ENCODE measurements around the gene AUNIP.

AUNIP gene

DNA sequence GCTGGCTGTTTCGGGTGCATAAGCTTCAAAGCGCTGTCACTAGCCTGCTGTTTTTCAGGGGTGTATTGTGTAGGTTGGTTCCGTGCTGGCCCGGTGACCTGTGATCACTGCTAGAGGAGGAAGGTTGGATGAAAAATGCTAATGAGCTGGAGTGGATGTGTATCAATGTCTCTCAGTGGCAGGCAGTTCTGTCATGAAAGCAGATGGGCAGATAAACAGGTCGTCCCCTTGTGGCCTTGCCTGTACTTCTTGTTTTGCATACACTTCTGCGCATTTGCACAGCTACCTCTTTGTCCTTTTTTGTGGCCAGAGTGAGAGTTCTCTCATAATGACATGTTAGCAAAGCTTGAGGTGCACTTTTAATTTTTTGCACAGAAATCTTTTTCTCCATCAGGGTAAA is 56.3 kb downstream of the AUNIP start:
- Histone ChIP-seq H3K27ac (ENCODE audit: low read depth, low read length) (no peak overlapping the region), H3K9ac (ENCODE audit: low read length) (peak overlapping the region; percentile 28), H3K4me1 (ENCODE audit: control insufficient read depth in 1 of 2, insufficient read depth in 2 of 2, low read length in 2 of 2) (peaks cover 11 to 13% of the 10 kb centered on the region in 2 experiments), H3K4me2 (ENCODE audit: low read length) (no peak overlapping the region), H2AFZ (ENCODE audit: insufficient read depth, low read length, poor library complexity) (no peak overlapping the region), H3K18ac (ENCODE audit: low read length) (no peak overlapping the region), H3K36me3 (ENCODE audit: control insufficient read depth in 1 of 2, insufficient read depth in 2 of 2, low read length in 2 of 2) (peaks cover 12 to 20% of the 10 kb centered on the region in 2 experiments), H3K4ac (ENCODE audit: low read depth, low read length) (no peak overlapping the region), H3K4me3 (ENCODE audit: low read depth, low read length) (no peak overlapping the region), H2BK12ac (ENCODE audit: low read length) (no peak overlapping the region), H2AK5ac (ENCODE audit: low read length) (no peak overlapping the region), H3K14ac (ENCODE audit: low read length) (no peak overlapping the region), H2BK120ac (ENCODE audit: insufficient read depth, low read length, poor library complexity) (no peak overlapping the region), H4K8ac (ENCODE audit: low read depth, low read length) (no peak overlapping the region), H2BK5ac (ENCODE audit: low read depth, low read length, poor library complexity) (no peak overlapping the region), H3K79me1 (ENCODE audit: low read length) (peaks cover 3% of the 10 kb centered on the region), H4K12ac (ENCODE audit: low read depth, low read length) (no peak overlapping the region), H3K27me3 (ENCODE audit: insufficient read depth, low read length) (no peaks in the 10 kb centered on the region), H3K9me3 (ENCODE audit: insufficient read depth, low read depth, low read length) (no peaks in the 10 kb centered on the region), H3K79me2 (ENCODE audit: control insufficient read depth, insufficient read depth, low read length, poor library complexity) (peaks cover 4% of the 10 kb centered on the region), H4K91ac (ENCODE audit: low read depth, low read length) (no peak overlapping the region), H3K23ac (ENCODE audit: low read length) (peak overlapping the region; percentile 47)
- no peak for DNase-seq
- no CpG with 5 or more reads among the region's 6 CpGs for WGBS (ENCODE audit: extremely low coverage, insufficient coverage, insufficient read length)

DNA sequence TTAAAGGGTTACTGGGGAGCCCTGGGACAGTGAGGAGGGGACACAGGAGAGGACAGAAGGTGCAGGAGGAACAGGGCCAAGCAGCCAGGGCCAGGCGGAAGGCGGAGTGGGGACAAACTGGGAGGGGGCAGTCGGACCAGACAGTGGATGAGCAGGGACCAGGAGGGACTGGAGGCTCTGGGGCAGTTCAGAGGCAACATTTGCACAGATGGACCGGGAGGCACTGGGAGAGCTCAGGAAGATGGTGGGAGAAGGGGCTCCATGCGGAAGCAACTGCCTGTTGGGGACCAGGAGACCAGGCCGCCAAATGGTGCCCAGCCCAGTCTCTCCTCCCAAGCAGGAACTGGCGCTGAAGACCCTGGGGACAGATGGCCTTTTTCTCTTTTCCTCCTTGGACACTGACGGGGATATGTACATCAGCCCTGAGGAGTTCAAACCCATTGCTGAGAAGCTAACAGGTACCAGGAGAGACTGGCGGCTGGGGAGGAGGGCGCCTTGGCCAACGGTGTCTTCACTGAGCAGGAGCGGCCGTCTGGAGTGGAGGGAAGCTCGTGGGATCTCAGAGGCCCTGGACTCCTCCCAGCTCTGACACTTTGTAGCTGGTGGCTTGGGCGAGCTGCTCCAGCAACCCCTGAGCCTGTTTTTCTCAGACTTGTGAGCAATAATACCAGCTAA is 58.4 kb downstream of the AUNIP start:
- no peak overlapping the region for H3K9ac ChIP-seq (ENCODE audit: low read length)
- peaks cover 11 to 13% of the 10 kb centered on the region in 2 experiments for H3K4me1 ChIP-seq (ENCODE audit: control insufficient read depth in 1 of 2, insufficient read depth in 2 of 2, low read length in 2 of 2)
- H3K4me2 ChIP-seq (ENCODE audit: low read length), result peak overlapping the region; percentile 73
- H4K8ac ChIP-seq (ENCODE audit: low read depth, low read length), result peak overlapping the region; percentile 83
- no peak overlapping the region for H2BK12ac ChIP-seq (ENCODE audit: low read length)
- H4K91ac ChIP-seq (ENCODE audit: low read depth, low read length), result no peak overlapping the region
- H3K23ac ChIP-seq (ENCODE audit: low read length), result no peak overlapping the region
- peak overlapping the region; percentile 94 for H2AFZ ChIP-seq (ENCODE audit: insufficient read depth, low read length, poor library complexity)
- no peak overlapping the region for H3K4ac ChIP-seq (ENCODE audit: low read depth, low read length)
- WGBS (ENCODE audit: extremely low coverage, insufficient coverage, insufficient read length), result no CpG with 5 or more reads among the region's 15 CpGs
- H3K27me3 ChIP-seq (ENCODE audit: insufficient read depth, low read length), result no peaks in the 10 kb centered on the region
- no peak overlapping the region for H2AK5ac ChIP-seq (ENCODE audit: low read length)
- peaks cover 3% of the 10 kb centered on the region for H3K79me1 ChIP-seq (ENCODE audit: low read length)
- no peak overlapping the region for H2BK5ac ChIP-seq (ENCODE audit: low read depth, low read length, poor library complexity)
- H3K27ac ChIP-seq (ENCODE audit: low read depth, low read length), result no peak overlapping the region
- H2BK120ac ChIP-seq (ENCODE audit: insufficient read depth, low read length, poor library complexity), result no peak overlapping the region
- peak overlapping the region; percentile 73 for H3K18ac ChIP-seq (ENCODE audit: low read length)
- H4K12ac ChIP-seq (ENCODE audit: low read depth, low read length), result peak overlapping the region; percentile 43
- peaks cover 4% of the 10 kb centered on the region for H3K79me2 ChIP-seq (ENCODE audit: control insufficient read depth, insufficient read depth, low read length, poor library complexity)
- H3K14ac ChIP-seq (ENCODE audit: low read length), result peak overlapping the region; percentile 23
- peak overlapping the region; percentile 83 for H3K4me3 ChIP-seq (ENCODE audit: low read depth, low read length)
- DNase-seq, result no peak
- peaks cover 7% of the 10 kb centered on the region in 2 experiments for H3K36me3 ChIP-seq (ENCODE audit: control insufficient read depth in 1 of 2, insufficient read depth in 2 of 2, low read length in 2 of 2)
- no peaks in the 10 kb centered on the region for H3K9me3 ChIP-seq (ENCODE audit: insufficient read depth, low read depth, low read length)

DNA sequence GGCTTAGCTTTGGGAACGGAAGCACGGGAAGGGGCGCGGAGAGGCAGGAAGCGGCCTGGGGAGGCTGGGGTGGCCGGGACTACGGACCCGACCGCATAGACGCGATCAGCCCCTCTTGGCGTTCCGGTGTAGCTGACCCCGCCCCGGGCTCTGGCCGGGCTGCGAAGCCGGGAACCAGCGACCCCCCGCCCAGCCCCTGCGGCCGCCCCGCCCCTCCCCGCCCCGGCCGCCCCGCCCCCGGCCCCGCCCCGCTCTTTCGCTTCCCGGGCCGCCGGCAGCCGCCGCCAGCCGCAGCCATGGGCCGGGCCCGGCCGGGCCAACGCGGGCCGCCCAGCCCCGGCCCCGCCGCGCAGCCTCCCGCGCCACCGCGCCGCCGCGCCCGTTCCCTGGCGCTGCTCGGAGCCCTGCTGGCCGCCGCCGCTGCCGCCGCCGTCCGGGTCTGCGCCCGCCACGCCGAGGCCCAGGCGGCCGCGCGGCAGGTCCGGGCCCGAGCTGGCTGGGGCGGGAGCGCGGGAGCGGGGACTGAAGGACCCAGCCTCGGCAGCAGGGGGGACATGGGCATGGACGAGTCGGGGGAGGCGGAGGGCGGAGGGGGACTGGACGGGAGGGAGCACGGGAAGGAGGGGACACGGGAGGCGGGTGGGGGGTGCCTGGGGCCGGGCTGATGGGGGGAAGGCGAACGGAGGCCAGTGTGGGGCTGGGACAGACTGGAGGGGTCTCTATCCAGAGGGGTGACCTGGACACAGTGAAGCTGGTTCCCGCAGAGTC is 59.1 kb downstream of the AUNIP start, which contains the start of gene SELENON:
Gene SELENON (plus strand): TSS at position 259 of the 768 bp plus-strand sequence. CDS start 38 bp downstream, at position 297.
- H2BK12ac ChIP-seq (ENCODE audit: low read length), result peak within 1 kb of the TSS; percentile 37
- peak within 1 kb of the TSS; percentile 39 for H3K4ac ChIP-seq (ENCODE audit: low read depth, low read length)
- peak within 1 kb of the TSS; percentile 36 for H2BK5ac ChIP-seq (ENCODE audit: low read depth, low read length, poor library complexity)
- no CpG with 5 or more reads among the region's 91 CpGs for WGBS (ENCODE audit: extremely low coverage, insufficient coverage, insufficient read length)
- peak within 1 kb of the TSS; percentile 89 for H4K8ac ChIP-seq (ENCODE audit: low read depth, low read length)
- no peaks in the 10 kb centered on the region for H3K9me3 ChIP-seq (ENCODE audit: insufficient read depth, low read depth, low read length)
- peak within 1 kb of the TSS; percentile 89 for H3K18ac ChIP-seq (ENCODE audit: low read length)
- H3K14ac ChIP-seq (ENCODE audit: low read length), result peak within 1 kb of the TSS; percentile 76
- H3K79me2 ChIP-seq (ENCODE audit: control insufficient read depth, insufficient read depth, low read length, poor library complexity), result peaks cover 4% of the 10 kb centered on the region
- H3K36me3 ChIP-seq (ENCODE audit: control insufficient read depth in 1 of 2, insufficient read depth in 2 of 2, low read length in 2 of 2), result peaks cover under 1 to 1% of the 10 kb centered on the region in 2 experiments
- H4K91ac ChIP-seq (ENCODE audit: low read depth, low read length), result peak within 1 kb of the TSS; percentile 87
- no peak within 1 kb of the TSS for H3K27ac ChIP-seq (ENCODE audit: low read depth, low read length)
- peak within 1 kb of the TSS; percentile 83 for H3K4me3 ChIP-seq (ENCODE audit: low read depth, low read length)
- H4K12ac ChIP-seq (ENCODE audit: low read depth, low read length), result peak within 1 kb of the TSS; percentile 79
- H2AK5ac ChIP-seq (ENCODE audit: low read length), result no peak within 1 kb of the TSS
- DNase-seq, result peak; percentile 27 to 38
- peak within 1 kb of the TSS; percentile 66 for H3K9ac ChIP-seq (ENCODE audit: low read length)
- H2BK120ac ChIP-seq (ENCODE audit: insufficient read depth, low read length, poor library complexity), result peak within 1 kb of the TSS; percentile 74
- peaks cover 3% of the 10 kb centered on the region for H3K79me1 ChIP-seq (ENCODE audit: low read length)
- peaks cover 11 to 13% of the 10 kb centered on the region in 2 experiments for H3K4me1 ChIP-seq (ENCODE audit: control insufficient read depth in 1 of 2, insufficient read depth in 2 of 2, low read length in 2 of 2)
- H3K4me2 ChIP-seq (ENCODE audit: low read length), result peak within 1 kb of the TSS; percentile 85
- peak within 1 kb of the TSS; percentile 94 for H2AFZ ChIP-seq (ENCODE audit: insufficient read depth, low read length, poor library complexity)
- no peak within 1 kb of the TSS for H3K23ac ChIP-seq (ENCODE audit: low read length)
- H3K27me3 ChIP-seq (ENCODE audit: insufficient read depth, low read length), result no peaks in the 10 kb centered on the region

DNA sequence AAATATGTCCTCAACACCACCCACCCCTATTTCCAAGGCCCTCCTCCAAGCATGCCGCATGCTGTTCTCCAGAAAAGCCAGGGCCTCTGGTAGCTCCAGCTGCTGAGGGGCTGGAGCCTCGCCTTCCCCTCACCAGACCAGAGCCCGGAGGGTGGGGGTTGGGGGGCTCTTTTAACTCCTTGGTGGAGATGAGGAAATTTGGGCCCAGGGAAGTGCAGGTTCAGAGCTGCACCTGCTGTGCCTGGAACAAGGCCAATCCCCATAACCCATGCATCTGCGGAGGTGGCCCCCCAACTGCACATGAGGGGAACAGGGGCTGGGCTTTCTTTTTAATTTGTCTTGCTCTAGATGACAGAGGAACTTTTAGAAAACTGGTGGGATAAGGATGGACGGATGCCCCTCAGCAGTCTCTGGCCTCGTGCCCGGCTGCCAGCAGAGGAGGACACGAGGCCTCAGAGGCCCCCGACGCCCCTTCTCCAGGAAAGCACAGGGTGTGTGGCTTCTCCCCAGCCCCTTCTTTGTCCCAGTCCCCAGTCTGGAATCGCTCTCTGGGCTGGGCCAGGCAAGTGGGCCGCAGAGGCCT is 59.8 kb downstream of the AUNIP start:
- H3K18ac ChIP-seq (ENCODE audit: low read length), result peak overlapping the region; percentile 78
- H3K4me2 ChIP-seq (ENCODE audit: low read length), result peak overlapping the region; percentile 85
- peak overlapping the region; percentile 37 for H2BK12ac ChIP-seq (ENCODE audit: low read length)
- WGBS (ENCODE audit: extremely low coverage, insufficient coverage, insufficient read length), result no CpG with 5 or more reads among the region's 12 CpGs
- no peak overlapping the region for H3K27ac ChIP-seq (ENCODE audit: low read depth, low read length)
- H3K9me3 ChIP-seq (ENCODE audit: insufficient read depth, low read depth, low read length), result no peaks in the 10 kb centered on the region
- H3K36me3 ChIP-seq (ENCODE audit: control insufficient read depth in 1 of 2, insufficient read depth in 2 of 2, low read length in 2 of 2), result no peaks in the 10 kb centered on the region
- no peak overlapping the region for H2AK5ac ChIP-seq (ENCODE audit: low read length)
- H4K91ac ChIP-seq (ENCODE audit: low read depth, low read length), result peak overlapping the region; percentile 87
- H3K4ac ChIP-seq (ENCODE audit: low read depth, low read length), result peak overlapping the region; percentile 39
- no peak overlapping the region for H3K23ac ChIP-seq (ENCODE audit: low read length)
- H2BK120ac ChIP-seq (ENCODE audit: insufficient read depth, low read length, poor library complexity), result peak overlapping the region; percentile 74
- H4K8ac ChIP-seq (ENCODE audit: low read depth, low read length), result peak overlapping the region; percentile 89
- H3K79me1 ChIP-seq (ENCODE audit: low read length), result peaks cover 3% of the 10 kb centered on the region
- peaks cover 4% of the 10 kb centered on the region for H3K79me2 ChIP-seq (ENCODE audit: control insufficient read depth, insufficient read depth, low read length, poor library complexity)
- peak overlapping the region; percentile 59 for H3K4me3 ChIP-seq (ENCODE audit: low read depth, low read length)
- peak overlapping the region; percentile 36 for H2BK5ac ChIP-seq (ENCODE audit: low read depth, low read length, poor library complexity)
- DNase-seq, result no peak
- no peaks in the 10 kb centered on the region for H3K27me3 ChIP-seq (ENCODE audit: insufficient read depth, low read length)
- peak overlapping the region; percentile 73 for H2AFZ ChIP-seq (ENCODE audit: insufficient read depth, low read length, poor library complexity)
- peak overlapping the region; percentile 76 for H3K14ac ChIP-seq (ENCODE audit: low read length)
- peaks cover 11 to 13% of the 10 kb centered on the region in 2 experiments for H3K4me1 ChIP-seq (ENCODE audit: control insufficient read depth in 1 of 2, insufficient read depth in 2 of 2, low read length in 2 of 2)
- peak overlapping the region; percentile 14 for H3K9ac ChIP-seq (ENCODE audit: low read length)
- H4K12ac ChIP-seq (ENCODE audit: low read depth, low read length), result peak overlapping the region; percentile 79
